ENCODE results near the gene FRS2.

- TF ChIP-seq CTCF (IDR thresholded peaks at IDR 0.05): no peak
- no peak for TF ChIP-seq POLR2AphosphoS5 (IDR thresholded peaks at IDR 0.05)
- no peak for TF ChIP-seq POLR2A (IDR thresholded peaks at IDR 0.05)
- TF ChIP-seq EP300 (IDR thresholded peaks at IDR 0.05): no peak
Measured at GRCh38 chr12:69553628-69554248, 83.5 kb downstream of the FRS2 start.

All from suprapubic skin (tissue), 4 donors.